Tibial nerve (tissue), 4 donors: ENCODE data around the gene OR8J3.

Source experiments
- CTCF ChIP-seq, 5 experiments: fragments of 200-600 bp in 3 of 5; fragments of 450-650 bp in 2 of 5; sonication (generic) in 3 of 5; IDR thresholded peaks; one replicate each; pipeline ENCODE4 v1.5.1; 2016 to 2019; ENCODE audit warnings: antibody characterized with exemption in 5 of 5, mild to moderate bottlenecking in 3 of 5, moderate library complexity in 2 of 5
- EP300 ChIP-seq, 2 donors: sonication (generic); formaldehyde crosslinking; IDR thresholded peaks; one replicate each; pipeline ENCODE4 v1.6.1; 2017; ENCODE audit warnings: antibody characterized with exemption in 2 of 2, mild to moderate bottlenecking in 1 of 2
- POLR2A ChIP-seq, 2 donors: fragments of 450-650 bp; IDR thresholded peaks; one replicate each; pipeline ENCODE4 v1.6.1; 2017; ENCODE audit warnings: antibody characterized with exemption in 2 of 2, mild to moderate bottlenecking in 2 of 2, moderate library complexity in 2 of 2

DNA sequence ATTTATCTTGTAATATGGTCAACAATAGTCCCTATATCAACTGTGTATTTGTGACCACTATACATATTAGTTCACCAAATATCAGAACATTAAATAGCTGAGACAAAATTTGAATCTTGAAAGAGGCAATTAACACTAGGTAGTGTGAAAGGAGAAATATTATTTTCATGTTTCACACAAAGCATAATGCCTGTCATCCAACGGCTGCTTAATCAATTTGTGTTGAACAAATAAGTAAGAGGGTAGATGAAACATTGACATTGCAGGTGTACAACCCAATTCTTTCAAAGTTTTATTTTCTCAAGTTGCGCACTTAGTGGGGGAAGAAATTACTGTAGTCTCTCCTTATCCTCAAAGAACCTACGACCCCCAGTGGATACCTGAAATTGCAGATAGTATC, 50.3 kb downstream of the OR8J3 start:
- TF ChIP-seq POLR2A (IDR thresholded peaks at IDR 0.05) (no peak), CTCF (IDR thresholded peaks at IDR 0.05) (no peak), EP300 (IDR thresholded peaks at IDR 0.05) (no peak)
